ENCODE data around the gene LGALSL. TPM values are rescaled to one million over a fixed set of nuclear protein-coding genes. Genes with fewer than 3 reads are reported as not detected.

Gene LGALSL
- total and polyA plus RNA-seq, 8 donors: 33.5 to 116 (median 90.9) TPM

DNA sequence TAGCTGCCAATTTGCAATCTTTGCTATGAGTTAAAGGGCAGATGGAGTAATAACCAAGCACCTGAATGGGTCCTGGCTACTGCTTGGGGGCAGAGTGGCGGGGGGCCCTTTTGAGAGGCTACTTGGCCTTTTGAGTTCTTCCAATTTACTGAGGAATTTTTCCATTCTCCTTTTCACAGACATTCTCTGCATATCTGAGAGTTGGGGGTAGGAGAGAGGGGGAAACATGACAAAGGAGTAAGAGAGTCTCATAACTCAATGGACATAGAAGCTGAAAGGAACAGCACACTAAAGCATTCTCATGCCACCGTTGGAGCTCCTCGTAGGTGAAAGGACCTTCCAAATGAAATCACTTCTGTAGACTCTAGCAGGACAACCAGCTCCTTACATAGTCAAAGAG lies 16.1 kb downstream of the LGALSL start:
- Histone ChIP-seq H3K4me1 (peaks cover 0 to 4% of the 10 kb centered on the region in 2 donors), H3K27ac (no peak overlapping the region), H3K4me3 (no peak overlapping the region), H3K9me3 (no peaks in the 10 kb centered on the region), H3K27me3 (no peaks in the 10 kb centered on the region), H3K36me3 (no peaks in the 10 kb centered on the region)
- ATAC-seq: no peak
- intact Hi-C loops (cut with DNase I): no loop called here
- TF ChIP-seq, protein P1, sequence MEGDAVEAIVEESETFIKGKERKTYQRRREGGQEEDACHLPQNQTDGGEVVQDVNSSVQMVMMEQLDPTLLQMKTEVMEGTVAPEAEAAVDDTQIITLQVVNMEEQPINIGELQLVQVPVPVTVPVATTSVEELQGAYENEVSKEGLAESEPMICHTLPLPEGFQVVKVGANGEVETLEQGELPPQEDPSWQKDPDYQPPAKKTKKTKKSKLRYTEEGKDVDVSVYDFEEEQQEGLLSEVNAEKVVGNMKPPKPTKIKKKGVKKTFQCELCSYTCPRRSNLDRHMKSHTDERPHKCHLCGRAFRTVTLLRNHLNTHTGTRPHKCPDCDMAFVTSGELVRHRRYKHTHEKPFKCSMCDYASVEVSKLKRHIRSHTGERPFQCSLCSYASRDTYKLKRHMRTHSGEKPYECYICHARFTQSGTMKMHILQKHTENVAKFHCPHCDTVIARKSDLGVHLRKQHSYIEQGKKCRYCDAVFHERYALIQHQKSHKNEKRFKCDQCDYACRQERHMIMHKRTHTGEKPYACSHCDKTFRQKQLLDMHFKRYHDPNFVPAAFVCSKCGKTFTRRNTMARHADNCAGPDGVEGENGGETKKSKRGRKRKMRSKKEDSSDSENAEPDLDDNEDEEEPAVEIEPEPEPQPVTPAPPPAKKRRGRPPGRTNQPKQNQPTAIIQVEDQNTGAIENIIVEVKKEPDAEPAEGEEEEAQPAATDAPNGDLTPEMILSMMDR (IDR thresholded peaks at IDR 0.05): no peak
- DNase-seq: no peak

DNA sequence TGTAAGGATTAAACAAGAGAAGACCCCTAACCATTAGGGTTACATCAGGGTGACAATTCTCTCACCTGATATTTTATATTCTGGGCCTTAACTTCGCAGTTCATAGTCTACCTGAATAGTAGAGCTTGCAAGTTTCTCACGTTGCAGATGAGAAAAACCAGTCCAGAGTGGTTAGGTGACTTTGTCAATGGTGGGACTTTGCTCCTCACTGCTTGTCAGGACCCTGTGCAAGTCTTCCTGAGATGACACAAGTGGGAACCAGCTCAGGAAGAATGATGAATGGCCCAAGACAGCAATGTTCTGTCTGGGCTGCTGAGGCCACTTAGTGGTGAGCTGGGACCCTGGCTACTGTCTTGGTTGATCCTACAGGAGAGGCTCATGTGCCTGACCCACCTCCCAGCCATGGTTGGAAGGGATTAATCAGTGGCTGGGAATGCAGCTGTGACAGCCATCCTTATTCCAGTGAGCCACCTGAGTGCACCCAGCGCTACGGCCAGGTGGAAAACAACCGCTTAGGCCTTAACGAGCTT lies 16.9 kb downstream of the LGALSL start:
- ATAC-seq (no peak), DNase-seq (no peak)
- H3K27ac ChIP-seq: no peak overlapping the region
- peaks cover 0 to 4% of the 10 kb centered on the region in 2 donors for H3K4me1 ChIP-seq
- intact Hi-C loops (cut with DNase I): no loop called here
- no peaks in the 10 kb centered on the region for H3K27me3 ChIP-seq
- TF ChIP-seq, protein P1 (IDR thresholded peaks at IDR 0.05): no peak
- H3K36me3 ChIP-seq: no peaks in the 10 kb centered on the region
- no peaks in the 10 kb centered on the region for H3K9me3 ChIP-seq
- no peak overlapping the region for H3K4me3 ChIP-seq

DNA sequence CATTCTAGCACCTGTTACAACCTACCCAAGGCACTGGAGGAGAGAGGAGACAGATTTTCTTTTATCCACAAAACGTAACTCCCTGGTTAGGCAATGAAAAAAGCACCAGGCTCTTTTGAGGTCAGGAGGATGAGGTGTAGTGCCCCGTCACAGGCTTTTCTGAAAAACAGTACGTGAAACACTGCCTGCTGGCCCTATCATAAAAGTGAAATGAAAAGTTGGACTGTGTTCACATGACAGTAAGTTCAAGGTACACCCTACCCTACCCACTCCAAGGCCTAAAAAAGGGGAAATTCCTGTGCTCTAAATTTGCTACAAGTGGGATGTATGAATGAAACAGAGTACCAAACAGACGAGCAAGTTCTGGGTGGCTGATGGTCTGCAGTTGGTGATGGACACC lies 17.6 kb downstream of the LGALSL start:
- no peaks in the 10 kb centered on the region for H3K27me3 ChIP-seq
- no peak for DNase-seq
- no peak for ATAC-seq
- H3K27ac ChIP-seq: no peak overlapping the region
- intact Hi-C loops (cut with DNase I): no loop called here
- H3K4me3 ChIP-seq: no peak overlapping the region
- no peaks in the 10 kb centered on the region for H3K36me3 ChIP-seq
- H3K4me1 ChIP-seq: no peaks in the 10 kb centered on the region
- no peaks in the 10 kb centered on the region for H3K9me3 ChIP-seq
- TF ChIP-seq, protein P1 (IDR thresholded peaks at IDR 0.05): no peak

DNA sequence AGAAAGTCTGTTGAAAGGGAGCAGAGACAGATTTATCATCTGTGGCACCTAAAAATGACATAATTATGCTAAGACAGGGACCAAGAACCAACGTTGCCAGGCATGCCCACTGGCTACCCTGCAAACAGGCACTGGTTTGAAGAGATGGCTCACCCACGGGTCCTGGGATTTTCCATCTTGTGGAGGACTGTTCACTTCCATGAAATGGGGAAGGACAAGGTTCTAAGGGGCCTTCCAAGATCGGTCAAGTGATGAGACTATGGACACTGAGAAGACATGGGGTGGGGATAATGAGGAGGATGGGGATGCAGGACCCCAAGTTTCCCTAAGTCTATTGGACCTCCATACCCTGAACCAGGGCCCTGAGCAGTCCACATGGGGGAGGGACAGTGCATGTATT lies 18.9 kb downstream of the LGALSL start:
- Histone ChIP-seq H3K27me3 (no peaks in the 10 kb centered on the region), H3K4me1 (no peaks in the 10 kb centered on the region), H3K4me3 (no peak overlapping the region), H3K9me3 (no peaks in the 10 kb centered on the region), H3K36me3 (no peaks in the 10 kb centered on the region), H3K27ac (no peak overlapping the region)
- no peak for ATAC-seq
- no peak for DNase-seq
- intact Hi-C loops (cut with DNase I): no loop called here
- TF ChIP-seq, protein P1 (IDR thresholded peaks at IDR 0.05): no peak

DNA sequence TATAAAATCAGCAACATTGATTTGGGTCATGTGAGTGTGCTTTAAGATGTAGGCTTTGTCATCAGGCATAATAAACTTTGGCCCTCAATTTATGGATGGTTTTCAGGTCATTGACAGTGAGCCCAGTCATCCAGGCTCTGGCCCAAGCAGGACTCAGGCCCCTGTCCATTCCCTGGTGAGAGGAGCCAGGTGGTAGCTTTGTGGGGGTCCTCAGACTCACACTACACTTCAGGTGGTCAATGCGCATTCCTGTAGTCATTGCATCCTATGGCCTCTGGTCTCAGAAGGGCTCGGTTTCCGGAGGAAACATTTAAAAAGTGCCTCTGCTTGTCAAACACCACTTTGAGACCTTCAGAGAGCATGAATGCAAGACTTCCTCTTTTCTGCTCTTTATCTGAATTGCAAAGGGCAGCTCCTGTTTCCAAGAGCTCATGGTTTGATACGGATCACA lies 20.2 kb downstream of the LGALSL start:
- no peaks in the 10 kb centered on the region for H3K9me3 ChIP-seq
- no peak for ATAC-seq
- TF ChIP-seq, protein P1 (IDR thresholded peaks at IDR 0.05): no peak
- no peak overlapping the region for H3K27ac ChIP-seq
- no peak overlapping the region for H3K4me3 ChIP-seq
- no peaks in the 10 kb centered on the region for H3K4me1 ChIP-seq
- H3K27me3 ChIP-seq: no peaks in the 10 kb centered on the region
- no peak for DNase-seq
- H3K36me3 ChIP-seq: no peaks in the 10 kb centered on the region
- intact Hi-C loops (cut with DNase I): no loop called here

All from left lung (tissue), 10 donors.